H1 (cell line): ENCODE results near the gene PAIP1. TPM values are rescaled to one million over a fixed set of nuclear protein-coding genes. Genes with fewer than 3 reads are reported as not detected.

ENCODE experiments used
- GTF2F1 ChIP-seq: IDR thresholded peaks from 2 replicates; pipeline ENCODE4 v1.6.1; 2012; ENCODE audit warnings: low read depth, low read length, improper control_type of control experiment, borderline replicate concordance
- KDM4A ChIP-seq: IDR thresholded peaks from one replicate; pipeline ENCODE4 v1.7.1; 2012; ENCODE audit warnings: low read depth, mild to moderate bottlenecking, moderate library complexity, low read length, inconsistent platforms; ENCODE audit not compliant: severe bottlenecking
- POLR2AphosphoS5 ChIP-seq: IDR thresholded peaks from 2 replicates; pipeline ENCODE4 v1.6.1; 2011; ENCODE audit warnings: low read depth, low read length
- RFX5 ChIP-seq: IDR thresholded peaks from 2 replicates; pipeline ENCODE4 v1.6.1; 2011; ENCODE audit warnings: low read depth, low read length, improper control_type of control experiment, borderline replicate concordance
- TAF7 ChIP-seq: optimal IDR thresholded peaks from 2 replicates; pipeline ENCODE3; 2011; ENCODE audit warnings: low read depth, mild to moderate bottlenecking, inconsistent platforms, low read length, moderate library complexity, borderline replicate concordance
- polyA plus RNA-seq, 7 experiments: library from polyadenylated mRNA; depleted of rRNA in 3 of 7; stranded (reverse) in 5 of 7; unstranded in 2 of 7; fragments of >200 nt in 5 of 7; fragments of 200-250 nt in 2 of 7; gene quantifications; 1 replicate in 5 of 7; 2 replicates in 1 of 7; 4 replicates in 1 of 7; pipeline versions ENCODE4 v1.2.1 to v1.2.3, GENCODE V29; 2011 to 2013; ENCODE audit warnings: missing spikeins in 2 of 7, mixed read lengths in 2 of 7
- total RNA-seq: library from RNA; stranded (reverse); fragmentation: NEBNext Ultra II Directional; extraction: Animal tissue kit (Norgen Biotek cat#: 25700); gene quantifications from 2 replicates; pipeline ENCODE4 v1.2.1, GENCODE V29; 2021
- TF ChIP-seq, protein P1 (sequence below): fragments of 300-600 bp; sonication (generic); IDR thresholded peaks from 2 replicates; pipeline ENCODE4 v1.7.1; 2012; ENCODE audit warnings: low read length, moderate library complexity, mild to moderate bottlenecking, inconsistent platforms; ENCODE audit not compliant: insufficient replicate concordance
- TF ChIP-seq, protein P2 (sequence below): IDR thresholded peaks from 2 replicates; pipeline ENCODE4 v1.6.1; 2012; ENCODE audit warnings: inconsistent platforms

The PAIP1 gene
- total and polyA plus RNA-seq, 2 of the 8 experiments (the other 6 are each of a cell fraction or from before 2014, with no cell fraction given), result 62.9 to 89.5 TPM

DNA sequence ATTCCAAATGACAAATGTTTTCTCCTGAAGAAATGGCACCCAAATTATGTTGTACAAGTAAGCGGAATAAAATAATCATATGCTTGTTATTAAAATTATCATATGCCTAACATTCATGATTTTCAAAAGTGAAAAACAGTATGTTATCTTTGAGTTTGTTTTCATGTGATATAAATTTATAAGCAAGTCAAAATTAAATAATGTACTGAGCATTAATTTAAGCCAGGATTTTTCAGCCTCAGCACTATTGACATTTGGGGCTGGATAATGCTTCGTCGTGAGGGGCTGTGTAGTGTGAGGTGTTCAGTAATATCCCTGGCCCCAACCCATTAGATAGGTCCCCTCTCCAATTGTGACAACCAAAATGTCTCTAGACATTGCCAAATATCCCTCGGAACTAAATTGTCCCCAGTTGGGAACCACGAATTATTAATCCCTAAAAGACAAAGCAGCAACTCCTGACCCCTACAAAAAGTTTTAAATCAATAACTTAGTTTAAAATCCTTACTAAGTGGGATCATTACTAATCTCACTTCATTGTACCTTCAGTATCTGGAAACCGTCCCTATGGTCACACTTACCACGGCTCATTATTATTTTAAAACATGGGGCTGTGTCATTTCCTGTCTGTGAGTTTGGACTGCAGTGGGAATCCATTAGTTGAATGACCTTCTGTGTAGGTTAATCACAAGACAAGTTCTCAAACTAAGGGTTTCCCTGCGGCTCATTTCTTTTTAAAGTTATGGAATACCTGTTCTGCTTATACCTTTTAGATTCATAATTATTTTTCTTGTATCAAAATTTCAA is 44.8 kb upstream of the PAIP1 start (continued):
- TF ChIP-seq, protein P1, sequence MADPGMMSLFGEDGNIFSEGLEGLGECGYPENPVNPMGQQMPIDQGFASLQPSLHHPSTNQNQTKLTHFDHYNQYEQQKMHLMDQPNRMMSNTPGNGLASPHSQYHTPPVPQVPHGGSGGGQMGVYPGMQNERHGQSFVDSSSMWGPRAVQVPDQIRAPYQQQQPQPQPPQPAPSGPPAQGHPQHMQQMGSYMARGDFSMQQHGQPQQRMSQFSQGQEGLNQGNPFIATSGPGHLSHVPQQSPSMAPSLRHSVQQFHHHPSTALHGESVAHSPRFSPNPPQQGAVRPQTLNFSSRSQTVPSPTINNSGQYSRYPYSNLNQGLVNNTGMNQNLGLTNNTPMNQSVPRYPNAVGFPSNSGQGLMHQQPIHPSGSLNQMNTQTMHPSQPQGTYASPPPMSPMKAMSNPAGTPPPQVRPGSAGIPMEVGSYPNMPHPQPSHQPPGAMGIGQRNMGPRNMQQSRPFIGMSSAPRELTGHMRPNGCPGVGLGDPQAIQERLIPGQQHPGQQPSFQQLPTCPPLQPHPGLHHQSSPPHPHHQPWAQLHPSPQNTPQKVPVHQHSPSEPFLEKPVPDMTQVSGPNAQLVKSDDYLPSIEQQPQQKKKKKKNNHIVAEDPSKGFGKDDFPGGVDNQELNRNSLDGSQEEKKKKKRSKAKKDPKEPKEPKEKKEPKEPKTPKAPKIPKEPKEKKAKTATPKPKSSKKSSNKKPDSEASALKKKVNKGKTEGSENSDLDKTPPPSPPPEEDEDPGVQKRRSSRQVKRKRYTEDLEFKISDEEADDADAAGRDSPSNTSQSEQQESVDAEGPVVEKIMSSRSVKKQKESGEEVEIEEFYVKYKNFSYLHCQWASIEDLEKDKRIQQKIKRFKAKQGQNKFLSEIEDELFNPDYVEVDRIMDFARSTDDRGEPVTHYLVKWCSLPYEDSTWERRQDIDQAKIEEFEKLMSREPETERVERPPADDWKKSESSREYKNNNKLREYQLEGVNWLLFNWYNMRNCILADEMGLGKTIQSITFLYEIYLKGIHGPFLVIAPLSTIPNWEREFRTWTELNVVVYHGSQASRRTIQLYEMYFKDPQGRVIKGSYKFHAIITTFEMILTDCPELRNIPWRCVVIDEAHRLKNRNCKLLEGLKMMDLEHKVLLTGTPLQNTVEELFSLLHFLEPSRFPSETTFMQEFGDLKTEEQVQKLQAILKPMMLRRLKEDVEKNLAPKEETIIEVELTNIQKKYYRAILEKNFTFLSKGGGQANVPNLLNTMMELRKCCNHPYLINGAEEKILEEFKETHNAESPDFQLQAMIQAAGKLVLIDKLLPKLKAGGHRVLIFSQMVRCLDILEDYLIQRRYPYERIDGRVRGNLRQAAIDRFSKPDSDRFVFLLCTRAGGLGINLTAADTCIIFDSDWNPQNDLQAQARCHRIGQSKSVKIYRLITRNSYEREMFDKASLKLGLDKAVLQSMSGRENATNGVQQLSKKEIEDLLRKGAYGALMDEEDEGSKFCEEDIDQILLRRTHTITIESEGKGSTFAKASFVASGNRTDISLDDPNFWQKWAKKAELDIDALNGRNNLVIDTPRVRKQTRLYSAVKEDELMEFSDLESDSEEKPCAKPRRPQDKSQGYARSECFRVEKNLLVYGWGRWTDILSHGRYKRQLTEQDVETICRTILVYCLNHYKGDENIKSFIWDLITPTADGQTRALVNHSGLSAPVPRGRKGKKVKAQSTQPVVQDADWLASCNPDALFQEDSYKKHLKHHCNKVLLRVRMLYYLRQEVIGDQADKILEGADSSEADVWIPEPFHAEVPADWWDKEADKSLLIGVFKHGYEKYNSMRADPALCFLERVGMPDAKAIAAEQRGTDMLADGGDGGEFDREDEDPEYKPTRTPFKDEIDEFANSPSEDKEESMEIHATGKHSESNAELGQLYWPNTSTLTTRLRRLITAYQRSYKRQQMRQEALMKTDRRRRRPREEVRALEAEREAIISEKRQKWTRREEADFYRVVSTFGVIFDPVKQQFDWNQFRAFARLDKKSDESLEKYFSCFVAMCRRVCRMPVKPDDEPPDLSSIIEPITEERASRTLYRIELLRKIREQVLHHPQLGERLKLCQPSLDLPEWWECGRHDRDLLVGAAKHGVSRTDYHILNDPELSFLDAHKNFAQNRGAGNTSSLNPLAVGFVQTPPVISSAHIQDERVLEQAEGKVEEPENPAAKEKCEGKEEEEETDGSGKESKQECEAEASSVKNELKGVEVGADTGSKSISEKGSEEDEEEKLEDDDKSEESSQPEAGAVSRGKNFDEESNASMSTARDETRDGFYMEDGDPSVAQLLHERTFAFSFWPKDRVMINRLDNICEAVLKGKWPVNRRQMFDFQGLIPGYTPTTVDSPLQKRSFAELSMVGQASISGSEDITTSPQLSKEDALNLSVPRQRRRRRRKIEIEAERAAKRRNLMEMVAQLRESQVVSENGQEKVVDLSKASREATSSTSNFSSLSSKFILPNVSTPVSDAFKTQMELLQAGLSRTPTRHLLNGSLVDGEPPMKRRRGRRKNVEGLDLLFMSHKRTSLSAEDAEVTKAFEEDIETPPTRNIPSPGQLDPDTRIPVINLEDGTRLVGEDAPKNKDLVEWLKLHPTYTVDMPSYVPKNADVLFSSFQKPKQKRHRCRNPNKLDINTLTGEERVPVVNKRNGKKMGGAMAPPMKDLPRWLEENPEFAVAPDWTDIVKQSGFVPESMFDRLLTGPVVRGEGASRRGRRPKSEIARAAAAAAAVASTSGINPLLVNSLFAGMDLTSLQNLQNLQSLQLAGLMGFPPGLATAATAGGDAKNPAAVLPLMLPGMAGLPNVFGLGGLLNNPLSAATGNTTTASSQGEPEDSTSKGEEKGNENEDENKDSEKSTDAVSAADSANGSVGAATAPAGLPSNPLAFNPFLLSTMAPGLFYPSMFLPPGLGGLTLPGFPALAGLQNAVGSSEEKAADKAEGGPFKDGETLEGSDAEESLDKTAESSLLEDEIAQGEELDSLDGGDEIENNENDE, result no peak
- TF ChIP-seq TAF7 (no peak), KDM4A (no peak), GTF2F1 (no peak), RFX5 (no peak), POLR2AphosphoS5 (no peak)
- TF ChIP-seq, protein P2, sequence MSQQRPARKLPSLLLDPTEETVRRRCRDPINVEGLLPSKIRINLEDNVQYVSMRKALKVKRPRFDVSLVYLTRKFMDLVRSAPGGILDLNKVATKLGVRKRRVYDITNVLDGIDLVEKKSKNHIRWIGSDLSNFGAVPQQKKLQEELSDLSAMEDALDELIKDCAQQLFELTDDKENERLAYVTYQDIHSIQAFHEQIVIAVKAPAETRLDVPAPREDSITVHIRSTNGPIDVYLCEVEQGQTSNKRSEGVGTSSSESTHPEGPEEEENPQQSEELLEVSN, result no peak
